ENCODE measurements around the gene ARF1. TPM values are rescaled to one million over a fixed set of nuclear protein-coding genes. Genes with fewer than 3 reads are reported as not detected.

ARF1 gene
- total RNA-seq, 1 experiment from 2014 or later: 595 TPM

DNA sequence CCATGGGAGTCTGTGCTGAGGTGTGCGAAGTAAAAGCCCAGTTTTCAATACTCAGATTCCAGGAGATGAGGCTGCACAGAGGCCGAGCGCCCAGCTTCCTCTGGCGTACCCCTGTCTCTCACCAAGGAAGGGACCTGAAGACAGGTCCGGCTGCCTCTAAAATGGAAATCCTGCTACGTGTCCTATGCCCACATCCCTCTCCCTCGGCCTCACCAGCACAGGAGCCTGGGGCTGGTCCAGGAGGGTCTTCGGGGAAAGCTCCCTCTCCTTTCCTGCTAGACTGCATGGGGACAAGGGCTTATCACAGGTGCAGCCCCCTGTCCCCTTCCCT is 26.2 kb downstream of the ARF1 start:
- Histone ChIP-seq H3K27ac (no peak overlapping the region), H4K20me1 (ENCODE audit: insufficient read depth) (no peaks in the 10 kb centered on the region), H3K36me3 (ENCODE audit: low read depth) (0 out of 2 replicates have a peak, but pooled peaks cover 4% of the 10 kb centered on the region), H2AFZ (peak overlapping the region; percentile 96), H3K27me3 (ENCODE audit: insufficient read depth, low read depth) (no peaks in the 10 kb centered on the region), H3K9me3 (ENCODE audit: insufficient read depth, low read depth) (no peaks in the 10 kb centered on the region), H3K79me2 (ENCODE audit: low read depth) (peaks cover 14% of the 10 kb centered on the region), H3F3A (ENCODE audit: insufficient read depth, low read depth) (peaks cover 9% of the 10 kb centered on the region; the same call in 1 of the 2 replicates), H3K4me2 (peak overlapping the region; percentile 99), H3K4me3 (peak overlapping the region; percentile 97), H3K4me1 (replicated peaks; ENCODE audit: insufficient read depth) (peaks cover 10% of the 10 kb centered on the region), H3K9me2 (ENCODE audit: insufficient read depth) (no peaks in the 10 kb centered on the region)
- no peak for DNase-seq
- intact Hi-C loops (cut with micrococcal nuclease; ENCODE audit: unreplicated experiment): loop anchor here (1.0 kb wide), 3 partner anchors 32 to 344 kb away; partner anchors contain the start of gene GUK1
- BruUV-seq (replicated peaks): TSS peak; percentile 61
- POLR2A ChIA-PET (ENCODE audit: unreplicated experiment): no interaction called here
- TF ChIP-seq, protein P1, sequence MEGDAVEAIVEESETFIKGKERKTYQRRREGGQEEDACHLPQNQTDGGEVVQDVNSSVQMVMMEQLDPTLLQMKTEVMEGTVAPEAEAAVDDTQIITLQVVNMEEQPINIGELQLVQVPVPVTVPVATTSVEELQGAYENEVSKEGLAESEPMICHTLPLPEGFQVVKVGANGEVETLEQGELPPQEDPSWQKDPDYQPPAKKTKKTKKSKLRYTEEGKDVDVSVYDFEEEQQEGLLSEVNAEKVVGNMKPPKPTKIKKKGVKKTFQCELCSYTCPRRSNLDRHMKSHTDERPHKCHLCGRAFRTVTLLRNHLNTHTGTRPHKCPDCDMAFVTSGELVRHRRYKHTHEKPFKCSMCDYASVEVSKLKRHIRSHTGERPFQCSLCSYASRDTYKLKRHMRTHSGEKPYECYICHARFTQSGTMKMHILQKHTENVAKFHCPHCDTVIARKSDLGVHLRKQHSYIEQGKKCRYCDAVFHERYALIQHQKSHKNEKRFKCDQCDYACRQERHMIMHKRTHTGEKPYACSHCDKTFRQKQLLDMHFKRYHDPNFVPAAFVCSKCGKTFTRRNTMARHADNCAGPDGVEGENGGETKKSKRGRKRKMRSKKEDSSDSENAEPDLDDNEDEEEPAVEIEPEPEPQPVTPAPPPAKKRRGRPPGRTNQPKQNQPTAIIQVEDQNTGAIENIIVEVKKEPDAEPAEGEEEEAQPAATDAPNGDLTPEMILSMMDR (conservative IDR thresholded peaks at IDR 0.05): no peak
- TF ChIP-seq EZH2 (IDR thresholded peaks at IDR 0.05; ENCODE audit: low read depth): no peak
- CTCF ChIA-PET: no interaction called here

DNA sequence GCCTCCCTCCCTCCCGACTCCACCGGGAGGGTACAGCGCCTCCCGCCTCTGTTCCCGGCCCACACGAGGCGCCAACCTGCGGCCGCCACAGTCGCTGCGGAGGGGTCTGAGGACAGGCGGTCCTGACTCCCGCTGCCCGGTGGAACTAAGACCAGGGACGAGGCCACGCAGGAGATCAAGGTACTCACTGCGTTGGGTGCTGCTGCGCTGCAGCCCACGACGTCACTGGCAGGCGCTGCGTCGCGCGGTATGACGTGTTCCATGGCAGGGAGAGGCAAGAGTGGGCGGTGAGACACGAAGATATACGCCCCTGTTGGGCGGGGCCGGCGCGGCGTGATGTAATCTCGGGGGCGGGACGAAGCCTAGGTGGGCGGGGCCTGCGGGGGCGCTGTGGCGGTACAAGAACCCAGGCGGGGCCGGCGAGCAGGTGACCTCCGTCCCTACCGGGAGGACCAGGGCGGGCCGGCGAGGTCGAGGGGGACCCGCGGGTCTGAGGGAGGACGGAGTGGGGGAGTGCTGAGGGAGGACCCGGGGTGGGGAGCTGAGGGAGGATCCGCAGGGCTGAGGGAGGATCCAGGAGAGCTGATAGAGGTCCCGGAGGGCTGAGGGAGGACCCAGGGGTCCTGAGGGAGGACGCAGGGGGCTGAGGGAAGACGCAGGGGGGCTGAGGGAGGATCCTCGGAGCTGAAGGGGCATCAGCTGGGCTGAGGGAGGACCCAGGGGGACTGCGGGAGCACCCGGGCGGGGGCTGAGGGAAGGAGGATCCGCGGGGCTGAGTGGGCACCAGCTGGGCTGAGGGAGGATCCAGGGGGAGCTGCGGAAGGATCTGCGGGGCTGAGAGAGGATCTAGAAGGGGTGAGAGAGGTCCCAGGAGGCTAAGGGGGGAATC is 26.8 kb downstream of the ARF1 start, which contains the start of gene MRPL55:
MRPL55 (minus strand) TSS at position 227 of the 889 bp plus-strand sequence. CDS start 1,039 bp downstream, outside the sequence.
- H3K9me2 ChIP-seq (ENCODE audit: insufficient read depth): no peaks in the 10 kb centered on the region
- POLR2A ChIA-PET (ENCODE audit: unreplicated experiment): interaction anchor here (0.6 to 0.7 kb wide), 2 partner anchors 119 to 156 kb away, joined by 4 to 9 read pairs; no protein-coding TSS in a partner anchor
- no TSS peak for BruUV-seq (replicated peaks)
- no peak for TF ChIP-seq EZH2 (IDR thresholded peaks at IDR 0.05; ENCODE audit: low read depth)
- TF ChIP-seq, protein P1 (conservative IDR thresholded peaks at IDR 0.05): no peak
- no peaks in the 10 kb centered on the region for H3K9me3 ChIP-seq (ENCODE audit: insufficient read depth, low read depth)
- peaks cover 6% of the 10 kb centered on the region for H3K4me1 ChIP-seq (replicated peaks; ENCODE audit: insufficient read depth)
- intact Hi-C loops (cut with micrococcal nuclease; ENCODE audit: unreplicated experiment): loop anchor here (1.0 kb wide), 3 partner anchors 31 to 345 kb away; partner anchors contain the start of gene GUK1
- H3K36me3 ChIP-seq (ENCODE audit: low read depth): 0 out of 2 replicates have a peak, but pooled peaks cover 4% of the 10 kb centered on the region
- CTCF ChIA-PET: interaction anchor here (1.0 kb wide), 1 partner anchor 22 kb away, joined by 4 read pairs; no protein-coding TSS in a partner anchor
- peaks cover 5% of the 10 kb centered on the region; the same call in 1 of the 2 replicates for H3F3A ChIP-seq (ENCODE audit: insufficient read depth, low read depth)
- H3K79me2 ChIP-seq (ENCODE audit: low read depth): peaks cover 14% of the 10 kb centered on the region
- H3K4me2 ChIP-seq: peak within 1 kb of the TSS; percentile 99
- peak within 1 kb of the TSS; percentile 96 for H2AFZ ChIP-seq
- no peaks in the 10 kb centered on the region for H3K27me3 ChIP-seq (ENCODE audit: insufficient read depth, low read depth)
- H4K20me1 ChIP-seq (ENCODE audit: insufficient read depth): no peaks in the 10 kb centered on the region
- peak; percentile 90 to 99 for DNase-seq
- no peak within 1 kb of the TSS for H3K27ac ChIP-seq
- peak within 1 kb of the TSS; percentile 97 for H3K4me3 ChIP-seq

DNA sequence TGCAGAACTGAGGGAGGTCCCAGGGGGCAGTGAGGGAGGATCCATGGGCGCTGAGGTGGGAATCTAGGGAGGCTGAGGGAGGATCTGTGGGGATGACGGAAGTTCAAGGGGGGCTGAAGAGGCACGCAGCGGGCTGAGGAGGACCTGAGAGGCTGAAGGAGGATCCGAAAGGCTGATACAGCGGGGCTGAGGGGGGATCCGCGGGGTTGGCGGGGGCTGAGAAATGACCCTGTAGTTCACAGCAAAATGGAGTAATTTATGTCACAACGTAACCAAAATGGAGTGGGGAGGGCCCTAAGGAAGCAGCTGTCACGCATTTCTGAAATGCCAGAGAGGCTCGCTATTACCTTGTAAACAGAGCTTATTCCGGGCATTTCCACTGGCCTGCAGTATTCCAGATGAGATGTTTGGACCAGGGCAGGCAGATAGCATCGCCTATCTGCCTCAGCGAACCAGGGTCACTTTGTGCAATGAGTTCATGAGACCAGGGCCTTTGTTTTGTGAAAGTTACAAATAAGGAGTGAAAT is 27.5 kb downstream of the ARF1 start:
- no peaks in the 10 kb centered on the region for H3K27me3 ChIP-seq (ENCODE audit: insufficient read depth, low read depth)
- no TSS peak for BruUV-seq (replicated peaks)
- H2AFZ ChIP-seq: peak overlapping the region; percentile 96
- no peaks in the 10 kb centered on the region for H3K9me2 ChIP-seq (ENCODE audit: insufficient read depth)
- TF ChIP-seq, protein P1 (conservative IDR thresholded peaks at IDR 0.05): no peak
- TF ChIP-seq EZH2 (IDR thresholded peaks at IDR 0.05; ENCODE audit: low read depth): no peak
- ChIA-PET POLR2A (ENCODE audit: unreplicated experiment) (interaction anchor here (0.6 to 0.7 kb wide), 2 partner anchors 120 to 156 kb away, joined by 4 to 9 read pairs; no protein-coding TSS in a partner anchor), CTCF (interaction anchor here (1.0 kb wide), 1 partner anchor 21 kb away, joined by 4 read pairs; no protein-coding TSS in a partner anchor)
- intact Hi-C loops (cut with micrococcal nuclease; ENCODE audit: unreplicated experiment): loop anchor here (1.0 kb wide), 3 partner anchors 30 to 346 kb away; partner anchors contain the start of gene GUK1
- peak overlapping the region; percentile 99 for H3K4me2 ChIP-seq
- peak overlapping the region; percentile 97 for H3K4me3 ChIP-seq
- no peak overlapping the region for H3K27ac ChIP-seq
- H4K20me1 ChIP-seq (ENCODE audit: insufficient read depth): no peaks in the 10 kb centered on the region
- 0 out of 2 replicates have a peak, but pooled peaks cover 4% of the 10 kb centered on the region for H3K36me3 ChIP-seq (ENCODE audit: low read depth)
- H3K4me1 ChIP-seq (replicated peaks; ENCODE audit: insufficient read depth): peaks cover 6% of the 10 kb centered on the region
- DNase-seq: no peak
- no peaks in the 10 kb centered on the region for H3K9me3 ChIP-seq (ENCODE audit: insufficient read depth, low read depth)
- no peaks in the 10 kb centered on the region; the same call in 1 of the 2 replicates for H3F3A ChIP-seq (ENCODE audit: insufficient read depth, low read depth)
- H3K79me2 ChIP-seq (ENCODE audit: low read depth): peaks cover 14% of the 10 kb centered on the region

All from PC-9 (cell line).